ENCODE data around the gene SYT15B. TPM values are rescaled to one million over a fixed set of nuclear protein-coding genes. Genes with fewer than 3 reads are reported as not detected.
"Not testable (repeated sequence)": the region's sequence is repeated elsewhere in the genome, so short reads cannot be mapped to it uniquely, and the experiment has no call there.

Gene SYT15B
- total and polyA plus RNA-seq, 2 donors (not counting 1 experiment from before 2014, with no cell fraction given) = 0.03 TPM; not detected in 1

DNA sequence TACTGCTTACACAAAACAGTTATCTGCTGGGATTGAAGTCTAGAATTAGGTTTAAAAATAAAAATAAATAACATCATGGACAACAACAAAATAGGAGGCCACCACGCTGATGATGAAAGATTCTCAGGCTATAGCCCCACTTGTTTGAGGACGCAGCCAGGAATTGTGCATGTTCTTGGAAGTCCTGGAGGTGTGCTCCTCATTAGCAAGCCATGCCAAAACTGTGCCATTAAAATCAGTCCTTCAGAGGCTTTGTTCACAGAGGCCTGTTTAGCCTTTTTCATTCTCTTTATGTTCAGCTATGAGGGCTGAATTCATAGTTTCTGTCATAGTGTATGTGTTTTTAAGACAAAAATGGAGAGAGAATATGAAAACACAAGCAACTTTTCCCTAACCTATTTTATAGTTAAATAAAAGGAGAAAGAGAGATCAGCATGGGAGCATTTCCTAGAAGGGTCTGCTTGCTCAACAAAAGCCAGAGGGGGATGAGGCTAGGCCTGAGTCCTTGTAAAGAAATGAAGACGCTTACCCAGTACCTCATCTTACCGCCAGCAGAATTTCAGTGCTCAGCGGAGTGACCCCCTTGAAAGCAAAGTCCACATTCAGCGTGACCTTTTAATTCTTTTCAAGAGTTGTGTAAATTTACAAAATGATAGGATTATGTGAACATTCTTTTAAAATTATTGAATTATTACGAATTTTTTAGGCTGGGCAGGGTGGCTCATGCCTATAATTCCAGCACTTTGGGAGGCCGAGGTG lies 46.2 kb downstream of the SYT15B start:
- H3K36me3 ChIP-seq (ENCODE audit: control insufficient read depth, insufficient read depth, low read length); H2AFZ ChIP-seq (ENCODE audit: low read length); H3K4me3 ChIP-seq (replicated peaks in 1 of 4; ENCODE audit: control extremely low read depth in 1 of 4, insufficient read depth in 1 of 4, low read depth in 3 of 4, low read length in 4 of 4); H4K20me1 ChIP-seq (ENCODE audit: control insufficient read depth, extremely low read depth, insufficient read depth, low read length); H3K9me3 ChIP-seq (ENCODE audit: control insufficient read depth, insufficient read depth, low read depth, low read length); H3K27me3 ChIP-seq (ENCODE audit: control insufficient read depth, insufficient read depth, low read length); H3K4me2 ChIP-seq (ENCODE audit: extremely low read depth, insufficient read depth, low read length); H3K9ac ChIP-seq (ENCODE audit: insufficient read depth, low read length); H3K4me1 ChIP-seq (ENCODE audit: control insufficient read depth, extremely low read depth, insufficient read depth, low read length); DNase-seq (ENCODE audit: low read depth in 2 of 2); H3K79me2 ChIP-seq (ENCODE audit: control insufficient read depth, insufficient read depth, low read length); H3K27ac ChIP-seq (ENCODE audit: insufficient read depth, low read length): not testable (repeated sequence)

Other genes starting within 250 kb of the SYT15B start
- 2.1 and 2.8 TPM in 2 replicates for gene AGAP9, start 240.0 kb downstream of the SYT15B start, total RNA-seq
- gene AGAP9, start 240.0 kb downstream of the SYT15B start, polyA plus RNA-seq = 3.2 and 3.4 TPM in 2 replicates
- gene NPY4R2, start 155.1 kb upstream of the SYT15B start, total RNA-seq = not detected in 2 replicates
- 0.03 TPM in 1 of 2 replicates, not detected in the other for gene NPY4R2, start 155.1 kb upstream of the SYT15B start, polyA plus RNA-seq
- not detected in 2 replicates for gene FAM25C, start 236.2 kb upstream of the SYT15B start, total RNA-seq
- not detected in 2 replicates for gene FAM25C, start 236.2 kb upstream of the SYT15B start, polyA plus RNA-seq